K562 (cell line): ENCODE data around the gene AK5. TPM values are rescaled to one million over a fixed set of nuclear protein-coding genes. Genes with fewer than 3 reads are reported as not detected.
A peak's percentile ranks its signal among the peaks of the same experiment; 100 is the strongest.

ENCODE experiments used
- ATF7 ChIP-seq: fragments of 450-650 bp; IDR thresholded peaks from 2 replicates; pipeline ENCODE4 v1.7.1; 2014; ENCODE audit warnings: mild to moderate bottlenecking, moderate library complexity
- BHLHE40 ChIP-seq: IDR thresholded peaks from 2 replicates; pipeline ENCODE4 v1.6.1; 2011; ENCODE audit warnings: low read length, improper control_type of control experiment
- CCNT2 ChIP-seq: IDR thresholded peaks from 2 replicates; pipeline ENCODE4 v1.6.1; 2011; ENCODE audit warnings: borderline replicate concordance, low read depth, mild to moderate bottlenecking, moderate library complexity, mixed read lengths, low read length; ENCODE audit not compliant: insufficient read length; ENCODE audit errors: extremely low read depth
- CLOCK ChIP-seq: fragments of 250-450 bp; sonication (Bioruptor Pico); IDR thresholded peaks from 2 replicates; pipeline ENCODE4 v1.4.0; 2020; ENCODE audit warnings: mild to moderate bottlenecking, moderate library complexity, borderline replicate concordance
- MGA ChIP-seq: fragments of 450-650 bp; IDR thresholded peaks from 2 replicates; pipeline ENCODE4 v1.6.1; 2016; ENCODE audit warnings: mild to moderate bottlenecking, moderate library complexity
- MNT ChIP-seq, 2 experiments: fragments of 450-650 bp; conservative IDR thresholded peaks; 2 replicates each; pipeline ENCODE4 v1.6.1; 2017; ENCODE audit warnings: mild to moderate bottlenecking in 2 of 2, moderate library complexity in 2 of 2
- ZNF57 ChIP-seq: fragments of 450-650 bp; formaldehyde crosslinking; IDR thresholded peaks from 2 replicates; pipeline ENCODE4 v1.4.0; 2020; ENCODE audit warnings: mild to moderate bottlenecking, moderate library complexity
- polyA plus RNA-seq, 8 experiments: library from polyadenylated mRNA; depleted of rRNA in 4 of 8; stranded (reverse) in 5 of 8; unstranded in 3 of 8; fragments of >200 nt; fragmentation: Nextera tagmentation in 2 of 8; fragmentation: Illumina TruSeq in 1 of 8; extraction: Ambion mirVana in 2 of 8; extraction: Trizol in 1 of 8; gene quantifications; 2 replicates each; pipeline versions ENCODE4 v1.2.1 to v1.2.3, GENCODE V29; 2011 to 2014; ENCODE audit warnings: inconsistent platforms in 1 of 8, missing spikeins in 1 of 8
- total RNA-seq, 7 experiments: library from RNA; depleted of rRNA in 6 of 7; stranded (reverse); fragments of >200 nt in 6 of 7; fragmentation: Illumina TruSeq in 2 of 7; extraction: Trizol in 2 of 7; gene quantifications; 2 replicates each; pipeline versions ENCODE4 v1.2.1 to v1.2.3, GENCODE V29; 2011 to 2021; ENCODE audit warnings: low replicate concordance in 1 of 7

The AK5 gene
- total and polyA plus RNA-seq, 9 of the 15 experiments (the other 6 are each of a cell fraction or from before 2014, with no cell fraction given), result 0.06 TPM; not detected in 8

DNA sequence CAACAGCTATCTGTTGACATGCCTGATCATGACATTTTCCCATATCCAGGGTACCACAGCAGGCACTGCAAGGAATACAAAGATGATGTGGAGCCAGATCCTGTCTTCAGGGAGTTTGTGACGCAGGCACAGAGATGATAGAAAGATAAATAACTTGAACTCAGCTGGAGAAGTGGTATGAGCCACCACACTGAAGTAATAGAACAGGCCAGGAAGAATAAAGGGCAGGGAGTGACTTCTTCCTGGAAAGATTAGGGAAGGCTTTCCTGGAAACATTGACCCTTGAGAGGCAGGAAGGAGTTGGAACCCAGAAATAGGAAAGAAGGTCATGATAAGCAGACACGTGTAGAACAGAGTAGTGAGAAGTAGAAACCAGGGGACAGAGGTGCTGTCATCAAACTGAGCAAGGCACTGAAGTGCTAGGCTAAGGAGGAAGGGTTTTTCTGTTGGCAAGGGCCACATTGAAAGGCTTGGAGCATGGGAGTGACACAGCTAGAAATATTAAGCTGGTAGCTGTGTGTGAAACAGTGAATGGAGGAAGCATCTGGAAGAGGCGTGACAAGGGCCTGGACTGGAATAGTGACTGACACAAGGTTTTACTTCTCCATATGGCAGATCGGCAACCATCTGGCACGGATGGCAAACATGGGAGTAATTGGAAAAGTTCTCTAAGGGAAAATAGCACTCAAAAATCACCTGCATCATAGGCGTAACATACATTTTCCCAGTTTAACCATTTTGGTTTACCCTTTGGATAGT is 68.4 kb downstream of the AK5 start (continued):
- TF ChIP-seq MGA (peak; percentile 34), CLOCK (CRISPR knock-in tag) (no peak), ATF7 (peak; percentile 34; the same call in 1 of the 2 replicates), BHLHE40 (0 out of 2 replicates have a peak, but pooled peaks have one; percentile 18), MNT (conservative IDR thresholded peaks at IDR 0.05) (0 out of 4 replicates have a peak, but pooled peaks of 1 of the 2 experiments have one; percentile 25), CCNT2 (no peak), ZNF57 (CRISPR knock-in tag) (no peak)
